Kidney (tissue), 14 donors: Measurements from ENCODE around the gene GP5. TPM values are rescaled to one million over a fixed set of nuclear protein-coding genes. Genes with fewer than 3 reads are reported as not detected.

ENCODE experiments used
- DNase-seq, 5 donors: peaks; one replicate each; pipeline ENCODE4 v3.0.0-alpha.2; 2013 to 2020
- FAIRE-seq: peaks from 2 replicates; lab custom pipeline; 2012; peaks lifted over from hg19 to GRCh38; lab: Jason Lieb, UNC
- H3K27ac ChIP-seq, 2 donors: one replicate each; pipeline ENCODE4 v1.7.0; 2013; ENCODE audit warnings: low read depth in 2 of 2, low read length in 2 of 2, inconsistent platforms in 1 of 2
- H3K27me3 ChIP-seq: one replicate; pipeline ENCODE4 v1.7.1; 2013; ENCODE audit warnings: low read length, inconsistent platforms; ENCODE audit not compliant: control insufficient read depth, insufficient read depth
- H3K36me3 ChIP-seq, 3 donors: one replicate each; pipeline versions ENCODE4 v1.7.0 to v1.7.1; 2013; ENCODE audit warnings: low read length in 3 of 3, control low read depth in 1 of 3, inconsistent platforms in 1 of 3; ENCODE audit not compliant: insufficient read depth in 3 of 3, control insufficient read depth in 2 of 3
- H3K4me1 ChIP-seq, 3 donors: one replicate each; pipeline versions ENCODE4 v1.7.0 to v1.7.1; 2013; ENCODE audit warnings: low read length in 3 of 3, inconsistent platforms in 1 of 3, low read depth in 1 of 3; ENCODE audit not compliant: control insufficient read depth in 2 of 3, insufficient read depth in 2 of 3
- H3K4me3 ChIP-seq, 3 donors: one replicate each; pipeline versions ENCODE4 v1.7.0 to v1.8.1; 2013; ENCODE audit warnings: low read length in 3 of 3, control low read depth in 1 of 3, inconsistent platforms in 1 of 3
- H3K9ac ChIP-seq, 3 donors: one replicate each; pipeline versions ENCODE4 v1.7.0 to v1.7.1; 2013; ENCODE audit warnings: low read length in 3 of 3, control low read depth in 1 of 3, inconsistent platforms in 1 of 3
- H3K9me3 ChIP-seq, 3 donors: one replicate each; pipeline versions ENCODE4 v1.7.0 to v1.7.1; 2013; ENCODE audit warnings: low read length in 3 of 3, control low read depth in 1 of 3, inconsistent platforms in 1 of 3; ENCODE audit not compliant: control insufficient read depth in 2 of 3, insufficient read depth in 1 of 3
- CTCF ChIP-seq: IDR thresholded peaks from 3 replicates; pipeline ENCODE4 v1.5.1; 2012; ENCODE audit warnings: mild to moderate bottlenecking, moderate library complexity, borderline replicate concordance; ENCODE audit not compliant: insufficient read depth; ENCODE audit errors: extremely low read depth
- intact Hi-C: fragments of 100-400 bp; cut with DNase I; formaldehyde crosslinking; loops from one replicate; pipeline ENCODE4 v1.11.1; 2022
- polyA plus RNA-seq: library from polyadenylated mRNA; stranded (reverse); fragments of 350-450 nt; fragmentation: Illumina TruSeq; extraction: RNeasy Lipid Tissue Mini Kit (QIAGEN cat#74804); gene quantifications from one replicate; pipeline ENCODE4 v1.2.3, GENCODE V29; 2014; ENCODE audit warnings: low read depth, low replicate concordance; ENCODE audit not compliant: insufficient read depth
- total RNA-seq: library from RNA; stranded (reverse); fragmentation: NEBNext Ultra II Directional; extraction: Animal tissue kit (Norgen Biotek cat#: 25700); gene quantifications from one replicate; pipeline ENCODE4 v1.2.1, GENCODE V29; 2021
- donor health status: control.
- donor health status: control.
- donor health status: control.
- donor health status: control.
- donor health status: control.
- donor health status: DM: yes; HTN: yes; CAD: no.
- donor health status: Normal renal cell carcinoma (clear cell type).

The GP5 gene
- total and polyA plus RNA-seq, 2 donors from 2014 or later: 0.22 TPM; not detected in 1

DNA sequence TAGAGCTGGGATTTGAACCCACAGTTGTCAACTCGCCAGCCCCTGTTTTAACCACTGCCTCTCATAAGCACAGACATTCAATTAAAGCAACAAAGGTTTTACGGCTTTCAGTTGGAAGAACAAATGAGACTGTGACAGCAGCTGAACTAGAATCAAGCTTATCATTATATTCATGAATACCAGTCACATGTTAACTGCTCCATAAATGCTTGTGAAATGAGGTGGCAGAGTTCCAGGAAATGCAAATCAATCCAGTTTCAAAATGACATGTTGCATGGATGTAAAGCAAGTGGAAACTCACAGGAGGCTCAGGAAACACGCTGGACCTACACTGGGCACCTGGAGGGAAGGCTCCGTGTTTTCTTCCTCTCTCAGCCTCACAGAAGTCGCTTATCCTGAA lies 3.9 kb downstream of the GP5 start:
- Histone ChIP-seq H3K4me3 (peak overlapping the region in 1 of 3 donors; percentile 12), H3K27me3 (peaks cover 8% of the 10 kb centered on the region), H3K9me3 (no peaks in the 10 kb centered on the region), H3K4me1 (peaks cover 0 to 9% (median 0%) of the 10 kb centered on the region in 3 donors), H3K27ac (peak overlapping the region; percentile 4 to 72), H3K36me3 (no peaks in the 10 kb centered on the region), H3K9ac (no peak overlapping the region)
- intact Hi-C loops: loop anchor here (10.0 kb wide), 1 partner anchor 50 kb away; no protein-coding TSS in a partner anchor
- no peak for TF ChIP-seq CTCF
- DNase-seq (peak in 2 of 5 donors; percentile 58 to 62), FAIRE-seq (no peak)

GRCh38 chr3:194392576-194392975 lies 6.5 kb downstream of the GP5 start:
- no peak for TF ChIP-seq CTCF
- Histone ChIP-seq H3K27ac (no peak overlapping the region), H3K4me3 (no peak overlapping the region), H3K27me3 (no peaks in the 10 kb centered on the region), H3K36me3 (no peaks in the 10 kb centered on the region), H3K9me3 (no peaks in the 10 kb centered on the region), H3K4me1 (peaks cover 0 to 9% (median 0%) of the 10 kb centered on the region in 3 donors), H3K9ac (no peak overlapping the region)
- intact Hi-C loops: loop anchor here (10.0 kb wide), 1 partner anchor 48 kb away; no protein-coding TSS in a partner anchor
- no peak for DNase-seq
- no peak for FAIRE-seq

GRCh38 chr3:194390835-194391234 lies 8.2 kb downstream of the GP5 start:
- FAIRE-seq (no peak), DNase-seq (no peak)
- Histone ChIP-seq H3K9me3 (no peaks in the 10 kb centered on the region), H3K27ac (no peak overlapping the region), H3K4me3 (no peak overlapping the region), H3K27me3 (no peaks in the 10 kb centered on the region), H3K4me1 (peaks cover 0 to 5% (median 0%) of the 10 kb centered on the region in 3 donors), H3K9ac (no peak overlapping the region), H3K36me3 (no peaks in the 10 kb centered on the region)
- intact Hi-C loops: loop anchor here (10.0 kb wide), 1 partner anchor 46 kb away; no protein-coding TSS in a partner anchor
- TF ChIP-seq CTCF: no peak

- Histone ChIP-seq H3K9ac (no peak overlapping the region), H3K4me3 (no peak overlapping the region), H3K9me3 (no peaks in the 10 kb centered on the region), H3K27me3 (no peaks in the 10 kb centered on the region), H3K4me1 (no peaks in the 10 kb centered on the region), H3K36me3 (no peaks in the 10 kb centered on the region), H3K27ac (no peak overlapping the region)
- intact Hi-C loops: no loop called here
- DNase-seq: no peak
- TF ChIP-seq CTCF: no peak
- FAIRE-seq: no peak
Observed at GRCh38 chr3:194389269-194389668, 9.8 kb downstream of the GP5 start.
